Vagina (tissue), 2 donors: Measurements from ENCODE around the gene TCF23. TPM values are rescaled to one million over a fixed set of nuclear protein-coding genes. Genes with fewer than 3 reads are reported as not detected.
"Not testable (repeated sequence)": the region's sequence is repeated elsewhere in the genome, so short reads cannot be mapped to it uniquely, and the experiment has no call there.

ENCODE experiments used
- DNase-seq, 2 donors: peaks; one replicate each; pipeline ENCODE4 v3.0.0-alpha.2; 2017; ENCODE audit errors: extremely low spot score in 2 of 2
- H3K27ac ChIP-seq: fragments of 200-600 bp; sonication (generic); one replicate; pipeline ENCODE4 v1.5.1; 2019
- H3K27me3 ChIP-seq: fragments of 200-600 bp; sonication (generic); one replicate; pipeline ENCODE4 v1.5.1; 2019
- H3K36me3 ChIP-seq, 2 donors: fragments of 200-600 bp; sonication (generic); one replicate each; pipeline ENCODE4 v1.5.1; 2017 to 2019
- H3K4me1 ChIP-seq: fragments of 200-600 bp; sonication (generic); one replicate; pipeline ENCODE4 v1.5.1; 2019
- H3K4me3 ChIP-seq, 2 donors: fragments of 200-600 bp; sonication (generic); 1 replicate in 1 of 2; 2 replicates in 1 of 2; pipeline ENCODE4 v1.5.1; 2016 to 2019
- H3K9me3 ChIP-seq: fragments of 200-600 bp; sonication (generic); one replicate; pipeline ENCODE4 v1.5.1; 2019
- CTCF ChIP-seq, 3 experiments: fragments of 450-650 bp in 2 of 3; fragments of 200-600 bp in 1 of 3; sonication (generic) in 1 of 3; IDR thresholded peaks; one replicate each; pipeline ENCODE4 v1.5.1; 2017 to 2019; ENCODE audit warnings: antibody characterized with exemption in 3 of 3, mild to moderate bottlenecking in 2 of 3, moderate library complexity in 2 of 3
- POLR2A ChIP-seq, 2 donors: fragments of 450-650 bp; IDR thresholded peaks; one replicate each; pipeline ENCODE4 v1.6.1; 2017; ENCODE audit warnings: antibody characterized with exemption in 2 of 2, mild to moderate bottlenecking in 2 of 2, moderate library complexity in 2 of 2
- POLR2AphosphoS5 ChIP-seq, 2 donors: sonication (generic); formaldehyde crosslinking; IDR thresholded peaks; one replicate each; pipeline ENCODE4 v1.9.0; 2017; ENCODE audit warnings: antibody characterized with exemption in 2 of 2, mild to moderate bottlenecking in 2 of 2, low read depth in 1 of 2; ENCODE audit not compliant: insufficient read depth in 1 of 2
- intact Hi-C: fragments of 100-400 bp; cut with DNase I; formaldehyde crosslinking; loops from one replicate; pipeline ENCODE4 v1.15.1; 2023
- total RNA-seq: library from RNA; depleted of rRNA; stranded (reverse); fragments of >200 nt; gene quantifications from one replicate; pipeline ENCODE4 v1.2.3, GENCODE V29; 2016

Gene TCF23
- total RNA-seq, 1 donor from 2014 or later: 7.4 TPM

- Histone ChIP-seq H3K27me3 (no peaks in the 10 kb centered on the region), H3K27ac (no peak overlapping the region), H3K4me3 (no peak overlapping the region), H3K4me1 (no peaks in the 10 kb centered on the region), H3K9me3 (no peaks in the 10 kb centered on the region), H3K36me3 (no peaks in the 10 kb centered on the region)
- no peak for TF ChIP-seq POLR2AphosphoS5 (IDR thresholded peaks at IDR 0.05; ENCODE audit: insufficient read depth in 1 of 2, low read depth in 1 of 2)
- no peak for TF ChIP-seq CTCF (IDR thresholded peaks at IDR 0.05)
- no peak for TF ChIP-seq POLR2A (IDR thresholded peaks at IDR 0.05)
- intact Hi-C loops: no loop called here
- no peak for DNase-seq
Measured at GRCh38 chr2:27108221-27108620, 40.6 kb upstream of the TCF23 start.

- TF ChIP-seq POLR2A (IDR thresholded peaks at IDR 0.05) (no peak), POLR2AphosphoS5 (IDR thresholded peaks at IDR 0.05; ENCODE audit: insufficient read depth in 1 of 2, low read depth in 1 of 2) (no peak), CTCF (IDR thresholded peaks at IDR 0.05) (no peak)
- intact Hi-C loops: no loop called here
- H3K4me1 ChIP-seq: no peaks in the 10 kb centered on the region
- H3K27me3 ChIP-seq: no peaks in the 10 kb centered on the region
- no peak overlapping the region for H3K4me3 ChIP-seq
- no peak overlapping the region for H3K27ac ChIP-seq
- no peaks in the 10 kb centered on the region for H3K9me3 ChIP-seq
- no peaks in the 10 kb centered on the region for H3K36me3 ChIP-seq
- no peak for DNase-seq
Measured at GRCh38 chr2:27109083-27109482, 39.7 kb upstream of the TCF23 start.

GRCh38 chr2:27110603-27111352, 38.0 kb upstream of the TCF23 start:
- H3K9me3 ChIP-seq, H3K27me3 ChIP-seq, DNase-seq, H3K36me3 ChIP-seq, intact Hi-C loops, H3K4me1 ChIP-seq, H3K27ac ChIP-seq, H3K4me3 ChIP-seq: not testable (repeated sequence)

GRCh38 chr2:27111392-27112078, 37.3 kb upstream of the TCF23 start:
- DNase-seq, H3K4me3 ChIP-seq, H3K36me3 ChIP-seq, H3K9me3 ChIP-seq, H3K4me1 ChIP-seq, intact Hi-C loops, H3K27me3 ChIP-seq, H3K27ac ChIP-seq: not testable (repeated sequence)

GRCh38 chr2:27115519-27115918, 33.3 kb upstream of the TCF23 start:
- H3K9me3 ChIP-seq: no peaks in the 10 kb centered on the region
- no peak for DNase-seq
- peaks cover 13% of the 10 kb centered on the region for H3K4me1 ChIP-seq
- no peak overlapping the region for H3K4me3 ChIP-seq
- H3K27ac ChIP-seq: no peak overlapping the region
- intact Hi-C loops: no loop called here
- H3K36me3 ChIP-seq: no peaks in the 10 kb centered on the region
- no peak for TF ChIP-seq POLR2A (IDR thresholded peaks at IDR 0.05)
- TF ChIP-seq CTCF (IDR thresholded peaks at IDR 0.05): no peak
- no peak for TF ChIP-seq POLR2AphosphoS5 (IDR thresholded peaks at IDR 0.05; ENCODE audit: insufficient read depth in 1 of 2, low read depth in 1 of 2)
- H3K27me3 ChIP-seq: no peaks in the 10 kb centered on the region

GRCh38 chr2:27117995-27118524, 30.7 kb upstream of the TCF23 start:
- H3K4me1 ChIP-seq: peaks cover 13% of the 10 kb centered on the region
- H3K36me3 ChIP-seq: no peaks in the 10 kb centered on the region
- no peak for DNase-seq
- TF ChIP-seq CTCF (IDR thresholded peaks at IDR 0.05): no peak
- no peak for TF ChIP-seq POLR2AphosphoS5 (IDR thresholded peaks at IDR 0.05; ENCODE audit: insufficient read depth in 1 of 2, low read depth in 1 of 2)
- no peak for TF ChIP-seq POLR2A (IDR thresholded peaks at IDR 0.05)
- no peaks in the 10 kb centered on the region for H3K27me3 ChIP-seq
- H3K9me3 ChIP-seq: no peaks in the 10 kb centered on the region
- intact Hi-C loops: no loop called here
- peak overlapping the region; percentile 37 to 67 for H3K4me3 ChIP-seq
- no peak overlapping the region for H3K27ac ChIP-seq
